ENCODE measurements around the gene DMBX1.

Gene DMBX1

GRCh38 chr1:46536527-46536926 lies 46.9 kb downstream of the DMBX1 start:
- DNase-seq (ENCODE audit: low read depth) = no peak
- TF ChIP-seq CTCF (conservative IDR thresholded peaks at IDR 0.05; ENCODE audit: low read depth, low read length) = no peak
- no peak overlapping the region for H3K4me3 ChIP-seq (ENCODE audit: low read depth, low read length)

- no peak for TF ChIP-seq CTCF (conservative IDR thresholded peaks at IDR 0.05; ENCODE audit: low read depth, low read length)
- DNase-seq (ENCODE audit: low read depth) = no peak
- no peak overlapping the region for H3K4me3 ChIP-seq (ENCODE audit: low read depth, low read length)
Measured at GRCh38 chr1:46537651-46538050, 48.0 kb downstream of the DMBX1 start.

- TF ChIP-seq CTCF (conservative IDR thresholded peaks at IDR 0.05; ENCODE audit: low read depth, low read length) = no peak
- no peak overlapping the region for H3K4me3 ChIP-seq (ENCODE audit: low read depth, low read length)
- no peak for DNase-seq (ENCODE audit: low read depth)
Measured at GRCh38 chr1:46538147-46538546, 48.5 kb downstream of the DMBX1 start.
